ENCODE results near the gene OR5L2. TPM values are rescaled to one million over a fixed set of nuclear protein-coding genes. Genes with fewer than 3 reads are reported as not detected.

OR5L2 gene
- total and polyA plus RNA-seq, 2 of the 8 experiments (the other 6 are each of a cell fraction or from before 2014, with no cell fraction given) = not detected

GRCh38 chr11:55806248-55806647 lies 20.8 kb upstream of the OR5L2 start (continued):
- TF ChIP-seq CHD7 (IDR thresholded peaks at IDR 0.05; ENCODE audit: insufficient replicate concordance, low read length) (no peak), TAF1 (IDR thresholded peaks at IDR 0.05; ENCODE audit: low read depth, low read length) (no peak), RAD21 (IDR thresholded peaks at IDR 0.05 in 1 of 2, conservative IDR thresholded peaks at IDR 0.05 in 1 of 2; ENCODE audit: low read depth in 2 of 2, low read length in 2 of 2) (no peak), KDM5A (IDR thresholded peaks at IDR 0.05; ENCODE audit: low read length) (no peak), YY1 (IDR thresholded peaks at IDR 0.05; ENCODE audit: low read depth, low read length) (no peak), CBX8 (IDR thresholded peaks at IDR 0.05; ENCODE audit: borderline replicate concordance, low read depth, low read length) (no peak), SIN3A (conservative IDR thresholded peaks at IDR 0.05 in 1 of 2, IDR thresholded peaks at IDR 0.05 in 1 of 2; ENCODE audit: low read depth in 1 of 2, low read length in 2 of 2) (no peak), SIRT6 (IDR thresholded peaks at IDR 0.05; ENCODE audit: low read length) (no peak), SP4 (IDR thresholded peaks at IDR 0.05; ENCODE audit: low read length) (no peak), TEAD4 (IDR thresholded peaks at IDR 0.05; ENCODE audit: low read depth, low read length) (no peak), ZNF274 (IDR thresholded peaks at IDR 0.05; ENCODE audit: borderline replicate concordance, extremely low read depth, low read length) (no peak), KDM4A (IDR thresholded peaks at IDR 0.05; ENCODE audit: low read depth, low read length, severe bottlenecking) (no peak)

Data from H1 (cell line).